ENCODE results near the gene SRPX.

SRPX gene

GRCh38 chrX:38220415-38221390, at the start of gene SRPX:
Gene SRPX, minus strand, starts transcription at chrX:38220871. Its CDS starts 79 bp downstream, at chrX:38220792.
- TF ChIP-seq SNAI2 (CRISPR knock-in tag; IDR thresholded peaks at IDR 0.05) (no peak), PATZ1 (CRISPR knock-in tag; IDR thresholded peaks at IDR 0.05; ENCODE audit: borderline replicate concordance) (no peak), CSDC2 (CRISPR knock-in tag; IDR thresholded peaks at IDR 0.05) (no peak), RARB (CRISPR knock-in tag; IDR thresholded peaks at IDR 0.05) (no peak), GLIS3 (CRISPR knock-in tag; IDR thresholded peaks at IDR 0.05) (no peak), ZNF70 (CRISPR knock-in tag; IDR thresholded peaks at IDR 0.05) (no peak), ZFP3 (CRISPR knock-in tag; IDR thresholded peaks at IDR 0.05) (no peak), ZFP30 (CRISPR knock-in tag; IDR thresholded peaks at IDR 0.05) (no peak), ESRRG (CRISPR knock-in tag; IDR thresholded peaks at IDR 0.05) (no peak)
- peak; percentile 83 for ATAC-seq

GRCh38 chrX:38268011-38268410, 47.3 kb upstream of the SRPX start:
- TF ChIP-seq ZNF8 (CRISPR knock-in tag; IDR thresholded peaks at IDR 0.05), result no peak
- TF ChIP-seq ZFP3 (CRISPR knock-in tag; IDR thresholded peaks at IDR 0.05), result no peak
- TF ChIP-seq SNAI2 (CRISPR knock-in tag; IDR thresholded peaks at IDR 0.05), result no peak
- no peak for ATAC-seq

- peak; percentile 73 for ATAC-seq
- TF ChIP-seq ISL1 (CRISPR knock-in tag; IDR thresholded peaks at IDR 0.05), result no peak
- TF ChIP-seq PATZ1 (CRISPR knock-in tag; IDR thresholded peaks at IDR 0.05; ENCODE audit: borderline replicate concordance), result no peak
- TF ChIP-seq ZC3H10 (CRISPR knock-in tag; IDR thresholded peaks at IDR 0.05), result no peak
- no peak for TF ChIP-seq OSR1 (CRISPR knock-in tag; IDR thresholded peaks at IDR 0.05)
- TF ChIP-seq CSDC2 (CRISPR knock-in tag; IDR thresholded peaks at IDR 0.05), result no peak
Observed at GRCh38 chrX:38262715-38263620, 42.3 kb upstream of the SRPX start.

- TF ChIP-seq CSRNP3 (CRISPR knock-in tag; IDR thresholded peaks at IDR 0.05) (no peak), ESRRG (CRISPR knock-in tag; IDR thresholded peaks at IDR 0.05) (no peak), ZNF70 (CRISPR knock-in tag; IDR thresholded peaks at IDR 0.05) (no peak), TOX (CRISPR knock-in tag; IDR thresholded peaks at IDR 0.05; ENCODE audit: borderline replicate concordance) (no peak), TCF4 (CRISPR knock-in tag; IDR thresholded peaks at IDR 0.05; ENCODE audit: borderline replicate concordance) (no peak), ZFP3 (CRISPR knock-in tag; IDR thresholded peaks at IDR 0.05) (no peak), PPARA (CRISPR knock-in tag; IDR thresholded peaks at IDR 0.05; ENCODE audit: borderline replicate concordance) (no peak), ZC3H10 (CRISPR knock-in tag; IDR thresholded peaks at IDR 0.05) (no peak)
- peak; percentile 69 for ATAC-seq
Observed at GRCh38 chrX:38260231-38260630, 39.6 kb upstream of the SRPX start.

- TF ChIP-seq BACH2 (CRISPR knock-in tag; IDR thresholded peaks at IDR 0.05; ENCODE audit: borderline replicate concordance), result no peak
- no peak for TF ChIP-seq RARB (CRISPR knock-in tag; IDR thresholded peaks at IDR 0.05)
- TF ChIP-seq ZNF565 (CRISPR knock-in tag; conservative IDR thresholded peaks at IDR 0.05; ENCODE audit: low read depth), result no peak
- no peak for ATAC-seq
Observed at GRCh38 chrX:38256019-38256418, 35.3 kb upstream of the SRPX start.
